ENCODE results near the gene SPINK9.

Gene SPINK9

DNA sequence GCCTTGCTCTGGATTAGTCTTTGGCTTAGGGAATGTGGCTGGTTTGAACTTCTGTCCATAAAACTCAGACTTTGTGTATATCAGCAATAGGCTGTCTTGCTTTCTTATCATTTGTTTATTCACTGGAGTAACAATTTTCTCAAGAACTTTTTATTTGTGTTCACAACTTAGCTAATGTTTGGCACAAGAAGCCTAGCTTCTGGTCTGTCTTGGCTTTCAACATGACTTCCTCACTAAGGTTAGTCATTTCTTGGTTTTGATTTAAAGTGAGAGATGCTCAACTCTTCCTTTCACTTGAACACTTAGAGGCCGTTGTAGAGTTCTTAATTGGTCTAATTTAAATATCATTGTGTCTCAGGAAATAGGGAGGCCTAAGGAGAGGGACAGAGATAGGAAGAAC lies 53.3 kb downstream of the SPINK9 start:
- H3K9me3 ChIP-seq (ENCODE audit: control insufficient read depth, insufficient read depth, low read length): no peaks in the 10 kb centered on the region
- H3K4me1 ChIP-seq (ENCODE audit: control insufficient read depth, insufficient read depth, low read length): peaks cover 17% of the 10 kb centered on the region
- no peaks in the 10 kb centered on the region for H3K27me3 ChIP-seq (ENCODE audit: control insufficient read depth, insufficient read depth, low read length)
- no peak overlapping the region for H3K9ac ChIP-seq (ENCODE audit: low read depth, low read length)
- H3K36me3 ChIP-seq (ENCODE audit: control insufficient read depth, insufficient read depth, low read length): no peaks in the 10 kb centered on the region
- H3K4me3 ChIP-seq (ENCODE audit: low read depth, low read length): no peak overlapping the region
